ENCODE measurements around the gene TBX5. TPM values are rescaled to one million over a fixed set of nuclear protein-coding genes. Genes with fewer than 3 reads are reported as not detected.

Gene TBX5
- 4.4 and 5.5 TPM in 2 replicates for total RNA-seq

DNA sequence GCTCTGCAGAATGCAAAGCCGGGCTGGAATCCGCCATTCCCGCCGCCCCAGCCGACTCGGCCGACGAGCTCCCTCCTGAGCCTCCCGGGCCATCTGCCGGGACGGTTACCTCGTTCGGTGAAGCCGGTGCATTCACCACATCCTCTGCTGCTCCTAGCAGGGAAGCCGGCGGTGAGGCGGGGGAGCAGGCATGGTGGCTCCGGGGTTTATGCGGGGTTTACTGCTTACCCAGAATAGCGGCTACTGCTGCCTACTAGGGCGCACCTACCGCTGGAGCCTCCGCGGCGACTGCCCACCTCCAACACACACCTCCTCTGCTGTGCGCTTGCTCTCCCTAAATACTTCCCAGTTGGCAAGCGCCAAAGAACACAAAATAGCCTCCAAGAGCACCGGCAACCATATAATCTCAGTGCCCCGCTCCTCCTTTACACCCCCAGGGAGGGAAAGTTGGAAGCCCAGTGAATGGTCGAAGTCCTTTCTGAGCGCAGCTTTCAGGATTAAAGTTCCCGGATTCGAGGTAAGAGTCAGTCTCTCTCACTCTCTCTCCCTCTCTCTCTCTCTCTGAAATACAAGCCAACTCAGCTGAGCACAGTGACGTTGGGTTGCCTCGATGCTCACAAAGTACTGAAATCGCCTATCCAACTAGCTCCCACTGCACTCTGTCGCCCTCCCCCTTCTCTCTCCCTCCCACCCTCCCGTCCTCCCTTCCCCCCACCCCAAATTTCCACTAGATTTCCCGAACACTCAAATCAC lies at the start of gene TBX5:
Gene TBX5, minus strand, starts transcription at position 626 of the 753 bp plus-strand sequence. CDS start 2,246 bp downstream, outside the sequence.

Data from articular chondrocyte of knee joint (primary cell).